Raji (cell line): ENCODE data around the gene SLC4A8.

Experiments
- POLR2A ChIP-seq: IDR thresholded peaks from 2 replicates; pipeline ENCODE4 v1.6.1; 2011; ENCODE audit warnings: low read depth, low read length, control low read depth; ENCODE audit not compliant: insufficient read depth

SLC4A8 gene

GRCh38 chr12:51406290-51406689 is 18.3 kb upstream of the SLC4A8 start:
- TF ChIP-seq POLR2A, result no peak

- no peak for TF ChIP-seq POLR2A
These were observed 17.8 kb upstream of the SLC4A8 start for GRCh38 chr12:51406859-51407258.

DNA sequence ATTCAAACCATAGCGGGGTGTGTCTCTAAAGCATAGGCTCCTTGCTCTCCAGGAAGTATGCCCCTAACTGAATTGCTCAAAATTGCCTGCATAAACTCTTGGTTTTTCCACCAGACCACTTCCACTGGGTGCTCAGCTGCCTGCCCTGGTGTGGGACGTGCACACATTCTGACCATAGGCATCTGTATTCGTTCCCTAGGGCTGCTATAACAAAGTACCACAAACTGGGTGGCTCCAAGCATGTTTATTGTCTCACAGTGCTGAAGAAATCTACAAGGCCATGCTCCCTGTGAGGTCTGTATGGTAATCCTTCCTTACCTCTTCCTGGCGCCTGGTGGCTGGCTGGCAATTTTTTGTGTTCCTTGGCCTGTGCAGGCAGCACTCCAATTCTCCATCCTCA is 17.0 kb upstream of the SLC4A8 start:
- no peak for TF ChIP-seq POLR2A

DNA sequence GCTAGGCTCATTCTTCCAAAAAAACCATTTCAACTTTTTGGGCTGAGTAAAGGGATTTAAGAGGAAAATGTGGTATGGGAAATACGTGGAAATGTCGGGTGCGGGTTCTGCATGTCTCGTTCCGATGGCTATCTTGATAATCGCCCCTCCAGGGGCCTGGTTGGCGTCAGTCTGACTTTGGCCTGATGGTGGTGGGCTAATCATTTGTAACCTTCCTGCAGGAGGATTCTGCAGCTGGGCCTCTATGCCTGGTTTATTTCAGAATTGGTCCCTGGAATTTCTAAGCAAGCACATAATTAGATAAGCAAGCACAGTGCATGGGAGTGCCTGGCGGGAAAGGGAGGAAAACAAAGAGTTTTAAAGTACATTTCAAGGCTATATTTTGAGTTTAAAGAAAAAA is 14.8 kb upstream of the SLC4A8 start:
- no peak for TF ChIP-seq POLR2A

DNA sequence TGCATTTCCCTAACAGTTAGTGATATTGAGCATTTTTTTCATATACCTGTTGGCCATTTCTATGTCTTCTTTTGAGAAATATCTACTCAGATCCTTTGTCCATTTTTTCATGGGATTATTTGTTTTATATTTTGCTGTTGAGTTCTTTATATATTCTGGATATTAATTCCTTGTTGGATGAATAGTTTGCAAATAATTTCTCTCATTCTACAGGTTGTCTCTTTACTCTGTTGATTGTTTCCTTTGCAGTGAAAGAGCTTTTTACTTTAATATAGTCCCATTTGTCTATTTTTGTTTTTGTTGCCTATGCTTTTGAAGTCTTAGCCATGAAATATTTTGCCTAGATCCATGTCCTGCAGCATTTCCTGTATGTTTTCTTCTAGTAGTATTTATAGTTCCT is 11.5 kb upstream of the SLC4A8 start:
- TF ChIP-seq POLR2A, result no peak

- TF ChIP-seq POLR2A, result no peak
These were observed 10.8 kb upstream of the SLC4A8 start for GRCh38 chr12:51413791-51414190.

- no peak for TF ChIP-seq POLR2A
These were observed 8.7 kb upstream of the SLC4A8 start for GRCh38 chr12:51415931-51416330.

DNA sequence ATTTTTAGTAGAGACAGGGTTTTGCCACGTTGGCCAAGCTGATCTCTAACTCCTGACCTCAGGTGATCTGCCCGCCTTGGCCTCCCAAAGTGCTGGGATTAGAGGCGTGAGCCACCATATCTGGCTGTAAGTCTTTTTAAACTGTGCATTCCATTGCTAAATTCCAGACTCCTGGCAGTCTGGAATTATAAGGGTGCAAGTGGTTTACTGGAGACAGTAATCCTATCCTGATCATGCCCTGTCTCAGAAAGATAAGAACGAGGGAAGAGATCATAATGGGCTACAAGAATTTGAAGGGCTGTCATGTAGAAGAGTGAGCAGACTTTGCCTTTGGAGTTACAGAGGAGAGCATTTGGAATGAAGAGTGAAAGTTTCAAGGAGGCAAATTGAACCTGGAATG is 6.8 kb upstream of the SLC4A8 start:
- no peak for TF ChIP-seq POLR2A

GRCh38 chr12:51419425-51420193 is 5.0 kb upstream of the SLC4A8 start:
- no peak for TF ChIP-seq POLR2A

DNA sequence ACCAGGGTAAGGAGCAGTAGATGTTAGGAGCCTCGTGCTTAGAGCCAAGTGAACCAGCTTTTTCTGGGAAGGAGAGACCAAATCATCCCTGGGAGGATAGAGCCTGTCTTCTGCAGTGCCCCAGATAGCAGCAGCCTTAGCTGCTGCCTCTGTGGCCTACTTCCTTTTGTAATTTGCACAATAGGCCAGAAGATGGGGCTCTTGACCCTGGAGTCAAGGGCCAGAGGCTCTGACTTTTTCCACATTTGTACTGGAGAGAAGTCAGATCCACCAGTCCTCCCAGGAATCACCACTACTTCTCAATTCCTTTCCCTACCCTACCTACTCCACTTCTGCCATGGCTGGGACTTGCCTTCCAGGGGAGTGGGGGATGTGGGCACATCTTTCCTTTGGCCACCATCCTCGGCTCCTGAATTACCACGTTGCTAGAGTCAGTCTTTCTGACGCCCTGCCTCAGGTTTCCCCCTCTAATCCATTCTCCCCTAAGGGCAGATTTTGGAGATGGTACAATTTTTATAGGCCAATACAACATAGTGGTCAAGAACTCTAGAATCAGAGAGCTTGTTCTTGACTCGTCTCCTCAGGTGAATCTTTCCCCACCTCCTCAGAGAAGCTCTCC is 3.3 kb upstream of the SLC4A8 start:
- no peak for TF ChIP-seq POLR2A

- no peak for TF ChIP-seq POLR2A
These were observed 453 bp upstream of the SLC4A8 start for GRCh38 chr12:51424094-51424661.

DNA sequence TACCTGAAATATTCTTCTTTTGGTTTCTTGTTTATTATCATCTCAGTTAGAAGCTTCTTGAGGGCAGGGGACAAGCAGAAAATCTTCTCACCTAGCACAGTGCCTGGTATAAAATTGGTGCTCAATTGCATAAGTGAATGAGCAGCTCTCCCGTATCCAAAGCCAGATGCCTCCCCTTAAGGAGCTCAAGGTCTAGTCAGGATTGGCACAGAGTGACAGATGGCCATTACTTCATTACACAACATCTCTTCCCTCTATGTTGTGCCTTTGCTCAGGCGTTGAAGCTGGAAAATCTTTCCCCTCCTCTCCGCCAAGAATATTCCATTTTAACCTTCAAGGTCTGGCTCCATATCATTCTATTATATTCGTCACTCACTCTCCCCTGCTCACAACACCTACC is 3.6 kb downstream of the SLC4A8 start:
- TF ChIP-seq POLR2A, result no peak

DNA sequence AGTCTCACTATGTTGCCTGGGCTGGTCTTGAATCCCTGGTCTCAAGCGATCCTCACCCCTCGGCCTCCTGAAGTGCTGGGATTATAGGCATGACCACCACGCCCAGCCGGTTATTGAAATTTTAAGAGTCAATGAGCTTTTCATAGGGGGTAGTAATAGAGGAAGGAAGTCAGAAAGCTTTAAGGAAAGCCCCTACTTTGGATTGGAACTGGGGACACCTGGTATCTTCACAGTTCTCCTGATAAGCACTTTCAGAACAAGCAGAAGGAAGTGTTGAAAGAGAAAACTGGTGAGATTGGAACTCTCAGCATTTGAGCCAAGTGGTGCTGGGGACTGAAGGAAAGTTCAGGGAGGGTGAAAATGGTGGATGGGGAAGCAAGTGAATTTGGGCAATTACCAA is 5.1 kb downstream of the SLC4A8 start:
- no peak for TF ChIP-seq POLR2A

DNA sequence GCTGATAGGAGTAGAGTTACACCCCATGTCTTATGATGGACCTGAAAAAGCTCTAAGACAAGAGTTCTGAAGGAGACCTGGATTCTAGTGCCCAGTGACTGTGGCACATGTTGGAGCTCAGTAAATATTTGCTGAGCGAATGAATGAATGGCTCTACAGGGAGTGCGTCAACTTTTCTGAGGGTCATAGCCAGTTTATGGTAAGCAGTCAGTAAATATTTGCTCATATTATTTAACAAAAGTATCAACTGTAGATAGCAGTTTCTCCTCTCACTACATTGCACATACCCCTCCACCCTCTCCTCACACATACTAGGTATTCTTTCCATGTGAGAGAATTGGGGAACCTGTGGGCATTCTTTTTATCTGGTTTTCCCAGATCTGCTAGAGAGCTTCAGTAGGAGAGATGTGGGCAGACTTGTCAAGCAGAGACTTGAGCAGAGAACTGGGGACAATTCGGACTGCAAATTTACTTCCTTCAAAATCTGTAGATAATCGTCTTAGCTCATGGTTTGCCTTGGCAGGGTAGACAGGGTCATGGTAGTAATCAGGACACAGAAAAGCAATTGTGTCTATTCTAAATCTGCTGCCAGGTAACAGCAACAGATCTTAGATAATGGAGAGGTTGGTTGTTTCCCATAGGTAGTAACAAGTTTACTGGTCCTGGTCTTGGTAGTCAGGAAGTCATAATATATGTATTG is 5.7 kb downstream of the SLC4A8 start:
- TF ChIP-seq POLR2A, result no peak

- no peak for TF ChIP-seq POLR2A
These were observed 8.3 kb downstream of the SLC4A8 start for GRCh38 chr12:51432921-51433320.

- TF ChIP-seq POLR2A, result no peak
These were observed 9.7 kb downstream of the SLC4A8 start for GRCh38 chr12:51434305-51434704.
